Astrocyte (in vitro differentiated cells and primary cell): Measurements from ENCODE around the gene TRMT44.

Experiments
- EZH2 ChIP-seq: IDR thresholded peaks from 2 replicates; pipeline ENCODE4 v1.6.1; 2012; ENCODE audit warnings: mild to moderate bottlenecking, low read length, inconsistent platforms; ENCODE audit not compliant: insufficient read depth
- TF ChIP-seq, protein P1 (sequence below): IDR thresholded peaks from 2 replicates; pipeline ENCODE4 v1.5.1; 2011; ENCODE audit warnings: low read depth, mild to moderate bottlenecking, inconsistent platforms, low read length, moderate library complexity; ENCODE audit not compliant: insufficient read depth

DNA sequence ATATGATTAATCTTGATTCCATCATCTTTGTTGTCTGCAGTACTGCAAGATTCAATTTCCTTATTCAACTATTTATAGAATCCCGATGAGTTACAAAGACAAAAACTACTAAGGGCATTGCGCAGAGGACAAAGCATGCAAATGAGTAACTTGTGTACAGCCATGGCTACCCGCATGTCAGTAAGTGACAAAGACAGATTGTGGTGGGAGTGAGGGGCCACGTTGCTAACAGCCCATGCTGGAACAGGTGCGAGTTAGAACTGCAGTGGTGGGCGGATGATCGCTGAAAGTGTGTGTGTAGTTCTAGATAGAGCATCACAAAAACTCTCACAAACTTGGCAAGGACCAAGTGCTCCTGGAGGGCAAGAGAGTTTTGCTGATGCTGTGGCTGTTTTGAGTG, 49.5 kb upstream of the TRMT44 start:
- TF ChIP-seq, protein P1, sequence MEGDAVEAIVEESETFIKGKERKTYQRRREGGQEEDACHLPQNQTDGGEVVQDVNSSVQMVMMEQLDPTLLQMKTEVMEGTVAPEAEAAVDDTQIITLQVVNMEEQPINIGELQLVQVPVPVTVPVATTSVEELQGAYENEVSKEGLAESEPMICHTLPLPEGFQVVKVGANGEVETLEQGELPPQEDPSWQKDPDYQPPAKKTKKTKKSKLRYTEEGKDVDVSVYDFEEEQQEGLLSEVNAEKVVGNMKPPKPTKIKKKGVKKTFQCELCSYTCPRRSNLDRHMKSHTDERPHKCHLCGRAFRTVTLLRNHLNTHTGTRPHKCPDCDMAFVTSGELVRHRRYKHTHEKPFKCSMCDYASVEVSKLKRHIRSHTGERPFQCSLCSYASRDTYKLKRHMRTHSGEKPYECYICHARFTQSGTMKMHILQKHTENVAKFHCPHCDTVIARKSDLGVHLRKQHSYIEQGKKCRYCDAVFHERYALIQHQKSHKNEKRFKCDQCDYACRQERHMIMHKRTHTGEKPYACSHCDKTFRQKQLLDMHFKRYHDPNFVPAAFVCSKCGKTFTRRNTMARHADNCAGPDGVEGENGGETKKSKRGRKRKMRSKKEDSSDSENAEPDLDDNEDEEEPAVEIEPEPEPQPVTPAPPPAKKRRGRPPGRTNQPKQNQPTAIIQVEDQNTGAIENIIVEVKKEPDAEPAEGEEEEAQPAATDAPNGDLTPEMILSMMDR = no peak
- no peak for TF ChIP-seq EZH2
